Keratinocyte (primary cell): Measurements from ENCODE around the gene PDCD6IP. TPM values are rescaled to one million over a fixed set of nuclear protein-coding genes. Genes with fewer than 3 reads are reported as not detected.
"Not testable (repeated sequence)": the region's sequence is repeated elsewhere in the genome, so short reads cannot be mapped to it uniquely, and the experiment has no call there.

ENCODE experiments used
- DNase-seq: peaks from one replicate; pipeline ENCODE4 v3.0.0-alpha.2; 2011; ENCODE audit warnings: low read depth, missing footprints, low spot score
- FAIRE-seq: peaks from 2 replicates; lab custom pipeline; 2011; peaks lifted over from hg19 to GRCh38; lab: Jason Lieb, UNC
- H2AFZ ChIP-seq: 2 replicates; pipeline ENCODE4 v1.6.0; 2012; ENCODE audit warnings: low read length, control low read depth, inconsistent platforms; ENCODE audit not compliant: control insufficient read depth
- H3K27ac ChIP-seq: 2 replicates; pipeline ENCODE4 v1.5.1; 2011; ENCODE audit warnings: low read length; ENCODE audit not compliant: control insufficient read depth, insufficient read depth
- H3K27me3 ChIP-seq: 3 replicates; pipeline ENCODE4 v1.6.0; 2011; ENCODE audit warnings: low read length; ENCODE audit not compliant: control insufficient read depth, insufficient read depth; ENCODE audit errors: extremely low read depth
- H3K36me3 ChIP-seq, 2 experiments: 2 replicates in 1 of 2; 3 replicates in 1 of 2; pipeline ENCODE4 v1.5.1; 2011; ENCODE audit warnings: low read length in 2 of 2, mild to moderate bottlenecking in 1 of 2; ENCODE audit not compliant: control insufficient read depth in 2 of 2, insufficient read depth in 2 of 2; ENCODE audit errors: extremely low read depth in 1 of 2
- H3K4me1 ChIP-seq: 3 replicates; pipeline ENCODE4 v1.5.1; 2011; ENCODE audit warnings: low read length; ENCODE audit not compliant: control insufficient read depth, insufficient read depth; ENCODE audit errors: extremely low read depth
- H3K4me2 ChIP-seq: 3 replicates; pipeline ENCODE4 v1.6.0; 2011; ENCODE audit warnings: low read depth, low read length; ENCODE audit not compliant: control insufficient read depth, insufficient read depth; ENCODE audit errors: extremely low read depth
- H3K4me3 ChIP-seq, 3 experiments: fragments of 200-600 bp in 1 of 3; sonication (generic) in 1 of 3; 2 replicates in 2 of 3; 3 replicates in 1 of 3; pipeline ENCODE4 v1.5.1; 2011 to 2016; ENCODE audit warnings: low read length in 3 of 3, mild to moderate bottlenecking in 3 of 3, control low read depth in 2 of 3, inconsistent platforms in 1 of 3, low read depth in 1 of 3, mixed read lengths in 1 of 3, mixed run types in 1 of 3, moderate library complexity in 1 of 3; ENCODE audit not compliant: control insufficient read depth in 2 of 3, insufficient read depth in 2 of 3; ENCODE audit errors: extremely low read depth in 1 of 3
- H3K79me2 ChIP-seq: 2 replicates; pipeline ENCODE4 v1.6.0; 2012; ENCODE audit warnings: low read length; ENCODE audit not compliant: control insufficient read depth, insufficient read depth
- H3K9ac ChIP-seq: 3 replicates; pipeline ENCODE4 v1.6.0; 2011; ENCODE audit warnings: low read length; ENCODE audit not compliant: control insufficient read depth, insufficient read depth; ENCODE audit errors: extremely low read depth
- H3K9me1 ChIP-seq: 3 replicates; pipeline ENCODE4 v1.6.0; 2011; ENCODE audit warnings: low read length; ENCODE audit not compliant: control insufficient read depth, insufficient read depth; ENCODE audit errors: extremely low read depth
- H3K9me3 ChIP-seq: 2 replicates; pipeline ENCODE4 v1.5.1; 2012; ENCODE audit warnings: low read depth, low read length; ENCODE audit not compliant: control insufficient read depth
- H4K20me1 ChIP-seq: 3 replicates; pipeline ENCODE4 v1.6.0; 2011; ENCODE audit warnings: low read length; ENCODE audit not compliant: control insufficient read depth, insufficient read depth; ENCODE audit errors: extremely low read depth
- CTCF ChIP-seq, 3 experiments: IDR thresholded peaks in 1 of 3; conservative IDR thresholded peaks in 1 of 3; optimal IDR thresholded peaks in 1 of 3; 2 replicates in 2 of 3; 3 replicates in 1 of 3; pipeline versions ENCODE3 to v1.5.1; 2011; ENCODE audit warnings: low read length in 3 of 3, mild to moderate bottlenecking in 3 of 3, moderate library complexity in 2 of 3, control low read depth in 1 of 3, inconsistent platforms in 1 of 3; ENCODE audit not compliant: insufficient read depth in 2 of 3; ENCODE audit errors: extremely low read depth in 1 of 3
- EZH2 ChIP-seq: IDR thresholded peaks from one replicate; pipeline ENCODE4 v1.6.1; 2012; ENCODE audit warnings: inconsistent platforms, mild to moderate bottlenecking, low read length, moderate library complexity
- dilution Hi-C: fragments of 300-500 bp; cut with MboI; formaldehyde crosslinking; loops from one replicate; pipeline ENCODE4 v1.7.0; 2020; ENCODE audit warnings: low sequenced_read_pairs; ENCODE audit not compliant: extremely low pct_ligation_motif_present
- polyA plus RNA-seq, 5 experiments: library from polyadenylated mRNA; depleted of rRNA in 3 of 5; stranded (reverse) in 3 of 5; stranded (forward) in 1 of 5; unstranded in 1 of 5; fragments of >200 nt; gene quantifications; 1 replicate in 1 of 5; 2 replicates in 3 of 5; 3 replicates in 1 of 5; pipeline versions ENCODE4 v1.2.1 to v1.2.3, GENCODE V29; 2011 to 2012; ENCODE audit warnings: missing spikeins in 2 of 5, low read depth in 1 of 5, low replicate concordance in 1 of 5

PDCD6IP gene
- polyA plus RNA-seq, 1 donor (not counting 4 experiments of a cell fraction or from before 2014, with no cell fraction given): 183 TPM

- H3K36me3 ChIP-seq: no peaks in the 10 kb centered on the region
- no peak overlapping the region for H3K9ac ChIP-seq
- dilution Hi-C loops: no loop called here
- no peak overlapping the region for H3K4me3 ChIP-seq
- H3K27ac ChIP-seq: peak overlapping the region; percentile 55
- FAIRE-seq: no peak
- H3K4me2 ChIP-seq: no peak overlapping the region
- no peaks in the 10 kb centered on the region for H3K27me3 ChIP-seq
- H2AFZ ChIP-seq: peak overlapping the region; percentile 41
- H3K9me1 ChIP-seq: no peaks in the 10 kb centered on the region
- TF ChIP-seq EZH2 (no peak), CTCF (optimal IDR thresholded peaks at IDR 0.05 in 1 of 3, IDR thresholded peaks at IDR 0.05 in 1 of 3, conservative IDR thresholded peaks at IDR 0.05 in 1 of 3; ENCODE audit: extremely low read depth in 1 of 3, insufficient read depth in 2 of 3, low read length in 3 of 3) (no peak)
- no peaks in the 10 kb centered on the region for H4K20me1 ChIP-seq
- peaks cover 17% of the 10 kb centered on the region for H3K4me1 ChIP-seq
- DNase-seq: peak; percentile 52
- no peaks in the 10 kb centered on the region for H3K79me2 ChIP-seq
- H3K9me3 ChIP-seq: peaks cover 3% of the 10 kb centered on the region
Observed at GRCh38 chr3:33749546-33750210, 48.8 kb upstream of the PDCD6IP start.

- H3K27ac ChIP-seq: peak overlapping the region; percentile 38
- DNase-seq: no peak
- no peak for FAIRE-seq
Observed at GRCh38 chr3:33750211-33750548, 48.2 kb upstream of the PDCD6IP start.

GRCh38 chr3:33751336-33751735, 47.1 kb upstream of the PDCD6IP start:
- peaks cover 4% of the 10 kb centered on the region for H3K9me3 ChIP-seq
- no peaks in the 10 kb centered on the region for H4K20me1 ChIP-seq
- no peaks in the 10 kb centered on the region for H3K36me3 ChIP-seq
- TF ChIP-seq EZH2 (no peak), CTCF (optimal IDR thresholded peaks at IDR 0.05 in 1 of 3, IDR thresholded peaks at IDR 0.05 in 1 of 3, conservative IDR thresholded peaks at IDR 0.05 in 1 of 3; ENCODE audit: extremely low read depth in 1 of 3, insufficient read depth in 2 of 3, low read length in 3 of 3) (no peak)
- H3K79me2 ChIP-seq: no peaks in the 10 kb centered on the region
- dilution Hi-C loops: no loop called here
- H3K9me1 ChIP-seq: no peaks in the 10 kb centered on the region
- no peak overlapping the region for H3K4me2 ChIP-seq
- H3K4me1 ChIP-seq: peaks cover 17% of the 10 kb centered on the region
- no peak overlapping the region for H3K9ac ChIP-seq
- DNase-seq: no peak
- no peaks in the 10 kb centered on the region for H3K27me3 ChIP-seq
- H3K4me3 ChIP-seq: no peak overlapping the region
- peak overlapping the region; percentile 22 for H2AFZ ChIP-seq
- FAIRE-seq: no peak
- no peak overlapping the region for H3K27ac ChIP-seq

More at GRCh38 chr3:33750211-33750548, 48.2 kb upstream of the PDCD6IP start:
- Histone ChIP-seq H3K27me3 (no peaks in the 10 kb centered on the region), H3K9me3 (peaks cover 4% of the 10 kb centered on the region), H2AFZ (no peak overlapping the region), H3K4me3 (no peak overlapping the region), H3K4me2 (no peak overlapping the region), H3K9ac (no peak overlapping the region), H3K9me1 (no peaks in the 10 kb centered on the region), H4K20me1 (no peaks in the 10 kb centered on the region), H3K79me2 (no peaks in the 10 kb centered on the region), H3K36me3 (no peaks in the 10 kb centered on the region), H3K4me1 (peaks cover 17% of the 10 kb centered on the region)
- dilution Hi-C loops: no loop called here
- TF ChIP-seq EZH2: no peak

- H3K9me1 ChIP-seq, dilution Hi-C loops, H3K36me3 ChIP-seq, H3K27ac ChIP-seq, FAIRE-seq, H3K9ac ChIP-seq, H4K20me1 ChIP-seq, H3K4me3 ChIP-seq, H3K27me3 ChIP-seq, H2AFZ ChIP-seq, H3K4me2 ChIP-seq, H3K79me2 ChIP-seq, DNase-seq, H3K9me3 ChIP-seq: not testable (repeated sequence)
- peaks cover 20% of the 10 kb centered on the region for H3K4me1 ChIP-seq
Observed at GRCh38 chr3:33754391-33754790, 44.0 kb upstream of the PDCD6IP start.
